C4-2B (cell line): ENCODE data around the gene YY1AP1.
"Not testable (repeated sequence)": the region's sequence is repeated elsewhere in the genome, so short reads cannot be mapped to it uniquely, and the experiment has no call there.

Experiments
- H3K27ac ChIP-seq: fragments of 450-650 bp; 2 replicates; pipeline ENCODE4 v1.5.1; 2017
- ZFX ChIP-seq: fragments of 450-650 bp; IDR thresholded peaks from 2 replicates; pipeline ENCODE4 v1.6.1; 2017
- TF ChIP-seq, protein P1 (sequence below): fragments of 450-650 bp; conservative IDR thresholded peaks from 2 replicates; pipeline ENCODE4 v1.5.1; 2017; ENCODE audit warnings: mild to moderate bottlenecking

YY1AP1 gene

DNA sequence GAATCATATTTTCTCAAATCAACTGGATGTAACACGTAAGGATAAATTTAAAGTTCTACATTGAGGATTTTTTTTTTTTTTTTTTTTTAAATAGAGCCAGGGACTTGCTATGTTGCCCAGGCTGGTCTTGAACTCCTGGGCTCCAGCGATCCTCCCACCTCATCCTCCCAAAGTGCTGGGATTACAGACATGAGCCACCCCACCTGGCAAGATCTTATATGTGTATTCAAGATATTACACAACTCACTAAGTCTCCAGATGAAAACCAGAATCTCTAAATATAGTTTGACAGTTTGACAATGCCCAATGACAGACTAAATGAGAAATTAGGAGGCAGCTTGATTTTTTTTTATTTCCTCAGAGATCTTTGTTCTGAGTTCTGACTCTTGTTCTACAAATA is 6.8 kb downstream of the YY1AP1 start:
- no peak overlapping the region for H3K27ac ChIP-seq
- TF ChIP-seq, protein P1, sequence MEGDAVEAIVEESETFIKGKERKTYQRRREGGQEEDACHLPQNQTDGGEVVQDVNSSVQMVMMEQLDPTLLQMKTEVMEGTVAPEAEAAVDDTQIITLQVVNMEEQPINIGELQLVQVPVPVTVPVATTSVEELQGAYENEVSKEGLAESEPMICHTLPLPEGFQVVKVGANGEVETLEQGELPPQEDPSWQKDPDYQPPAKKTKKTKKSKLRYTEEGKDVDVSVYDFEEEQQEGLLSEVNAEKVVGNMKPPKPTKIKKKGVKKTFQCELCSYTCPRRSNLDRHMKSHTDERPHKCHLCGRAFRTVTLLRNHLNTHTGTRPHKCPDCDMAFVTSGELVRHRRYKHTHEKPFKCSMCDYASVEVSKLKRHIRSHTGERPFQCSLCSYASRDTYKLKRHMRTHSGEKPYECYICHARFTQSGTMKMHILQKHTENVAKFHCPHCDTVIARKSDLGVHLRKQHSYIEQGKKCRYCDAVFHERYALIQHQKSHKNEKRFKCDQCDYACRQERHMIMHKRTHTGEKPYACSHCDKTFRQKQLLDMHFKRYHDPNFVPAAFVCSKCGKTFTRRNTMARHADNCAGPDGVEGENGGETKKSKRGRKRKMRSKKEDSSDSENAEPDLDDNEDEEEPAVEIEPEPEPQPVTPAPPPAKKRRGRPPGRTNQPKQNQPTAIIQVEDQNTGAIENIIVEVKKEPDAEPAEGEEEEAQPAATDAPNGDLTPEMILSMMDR, result no peak
- TF ChIP-seq ZFX, result no peak

DNA sequence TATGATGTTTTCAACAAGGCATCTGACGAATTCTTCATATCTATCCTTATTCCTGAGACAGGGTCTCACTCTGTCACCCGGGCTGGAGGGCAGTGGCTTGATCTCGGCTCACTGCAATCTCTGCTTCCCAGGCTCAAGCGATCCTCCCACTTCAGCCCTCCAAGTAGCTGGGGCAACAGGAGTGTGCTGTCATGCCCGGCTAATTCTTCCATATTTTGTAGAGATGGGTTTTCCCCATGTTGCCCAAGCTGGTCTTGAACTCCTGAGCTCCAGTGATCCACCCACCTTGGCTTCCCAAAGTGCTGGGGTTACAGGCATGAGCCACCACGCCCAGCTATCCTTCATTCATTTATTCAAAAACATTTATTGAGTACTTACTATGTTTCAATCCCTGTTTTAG is 8.0 kb downstream of the YY1AP1 start:
- no peak overlapping the region for H3K27ac ChIP-seq
- TF ChIP-seq, protein P1, result no peak
- no peak for TF ChIP-seq ZFX

DNA sequence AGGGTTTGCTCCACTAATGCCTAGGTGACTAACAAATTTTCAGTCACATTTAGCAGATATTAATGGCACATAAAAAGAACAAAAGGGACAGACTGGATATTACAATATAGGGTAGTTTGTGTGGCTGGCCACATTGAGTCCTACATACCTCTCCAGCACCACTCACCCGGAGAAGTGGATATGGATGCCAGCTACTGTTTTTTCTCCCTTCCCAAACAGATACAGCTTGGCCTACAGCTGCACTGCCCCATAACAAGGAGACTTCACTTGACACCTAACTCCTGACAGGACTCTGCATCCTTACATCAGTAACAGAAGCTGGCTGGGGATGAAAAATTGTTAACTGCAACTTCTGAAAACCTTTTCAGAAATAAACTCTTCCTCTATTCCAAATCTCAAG is 9.6 kb downstream of the YY1AP1 start:
- not testable (repeated sequence) for H3K27ac ChIP-seq

DNA sequence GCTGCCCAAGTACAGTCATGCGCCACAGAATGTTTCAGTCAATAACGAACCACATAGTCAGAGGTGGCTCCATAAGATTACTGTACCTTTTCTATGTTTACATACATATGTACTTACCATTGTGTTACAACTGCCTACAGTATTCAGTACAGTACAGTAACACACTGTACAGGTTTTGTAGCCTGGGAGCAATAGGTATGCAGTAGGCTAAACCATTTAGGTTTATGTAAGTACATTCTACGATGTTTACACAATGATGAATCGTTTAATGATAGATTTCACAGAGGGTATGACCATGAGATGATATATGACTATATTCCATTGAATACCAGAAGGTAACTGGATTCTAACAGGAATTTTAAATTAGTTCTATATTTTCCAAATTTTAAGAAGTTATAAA is 10.5 kb downstream of the YY1AP1 start:
- no peak for TF ChIP-seq ZFX
- TF ChIP-seq, protein P1, result no peak

DNA sequence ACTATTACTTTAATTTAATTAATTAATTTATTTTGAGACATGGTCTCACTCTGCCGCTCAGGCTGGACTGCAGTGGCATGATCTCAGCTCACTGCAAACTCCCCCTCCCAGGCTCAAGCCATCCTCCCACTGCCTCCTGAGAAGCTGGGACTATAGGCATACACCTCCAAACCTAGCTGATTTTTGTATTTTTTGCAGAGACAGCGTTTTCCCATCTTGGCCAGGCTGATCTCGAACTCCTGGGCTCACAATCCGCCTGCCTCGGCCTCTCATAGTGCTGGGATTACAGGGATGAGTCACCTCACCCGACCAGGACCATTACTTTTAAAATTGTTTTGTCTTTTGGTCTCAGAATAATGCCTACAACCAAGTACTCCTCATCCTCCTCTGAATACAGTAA is 15.6 kb downstream of the YY1AP1 start:
- no peak overlapping the region for H3K27ac ChIP-seq
- no peak for TF ChIP-seq ZFX
- TF ChIP-seq, protein P1, result no peak

More for the DNA sequence above, 10.5 kb downstream of the YY1AP1 start:
- no peak overlapping the region for H3K27ac ChIP-seq

DNA sequence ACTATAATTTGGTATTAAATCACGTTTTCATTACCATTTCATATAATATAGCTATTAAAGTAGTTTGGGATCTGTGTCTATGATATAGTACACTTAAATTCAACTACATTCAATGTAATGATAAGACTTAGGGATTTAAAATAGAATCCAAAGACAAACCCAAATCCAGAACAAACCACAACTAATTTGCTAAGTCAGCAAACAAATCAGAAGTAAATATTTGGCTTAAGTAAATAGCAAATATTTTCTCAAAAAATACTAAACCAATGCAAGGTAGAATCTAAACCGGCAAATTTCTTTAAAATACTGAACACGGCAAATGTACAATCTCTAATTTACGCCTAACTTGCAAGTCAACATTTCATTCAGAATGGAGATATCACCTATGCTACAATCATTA is 16.8 kb downstream of the YY1AP1 start:
- TF ChIP-seq ZFX, result no peak
- TF ChIP-seq, protein P1, result no peak
- no peak overlapping the region for H3K27ac ChIP-seq

DNA sequence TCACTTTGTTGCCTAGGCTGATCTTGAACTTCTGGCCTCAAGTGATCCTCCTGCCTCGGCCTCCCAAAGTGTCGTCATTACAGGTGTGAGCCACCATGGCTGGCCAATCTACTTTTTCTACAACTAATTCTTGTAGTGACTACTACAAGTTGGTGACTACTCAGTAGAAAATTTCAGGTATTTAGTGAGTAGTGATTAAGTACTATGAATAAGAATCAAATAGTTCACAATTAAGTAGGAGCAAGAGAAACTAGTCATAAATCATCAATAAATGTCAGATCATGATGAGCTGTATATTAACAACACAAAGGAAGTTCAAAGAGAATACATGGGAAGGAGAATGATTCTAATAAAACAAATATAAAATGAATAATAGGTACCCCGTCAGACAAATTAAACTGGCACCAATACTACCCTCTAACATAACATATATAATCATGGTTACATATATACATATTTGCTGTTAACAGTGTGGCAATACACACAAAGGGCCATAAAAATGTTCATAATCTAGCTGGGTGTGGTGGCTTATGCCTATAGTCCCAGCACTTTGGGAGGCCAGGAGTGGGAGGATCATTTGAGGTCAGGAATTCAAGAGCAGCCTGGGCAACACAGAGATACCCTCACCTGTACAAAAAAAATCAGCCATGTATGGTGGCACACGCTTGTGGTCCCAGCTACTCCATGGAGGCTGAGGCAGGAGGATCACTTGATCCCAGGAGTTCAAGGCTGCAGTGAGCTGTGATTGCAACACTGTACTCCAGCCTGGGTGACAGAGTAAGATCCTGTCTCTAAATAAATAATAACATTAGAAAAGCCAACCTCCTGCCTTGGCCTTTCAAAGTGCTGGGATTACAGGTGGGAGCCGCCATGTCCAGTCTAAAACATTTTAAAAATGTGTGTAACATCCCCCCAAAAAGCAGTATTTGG is 19.1 kb downstream of the YY1AP1 start:
- H3K27ac ChIP-seq, result no peak overlapping the region
- TF ChIP-seq, protein P1, result no peak
- no peak for TF ChIP-seq ZFX

DNA sequence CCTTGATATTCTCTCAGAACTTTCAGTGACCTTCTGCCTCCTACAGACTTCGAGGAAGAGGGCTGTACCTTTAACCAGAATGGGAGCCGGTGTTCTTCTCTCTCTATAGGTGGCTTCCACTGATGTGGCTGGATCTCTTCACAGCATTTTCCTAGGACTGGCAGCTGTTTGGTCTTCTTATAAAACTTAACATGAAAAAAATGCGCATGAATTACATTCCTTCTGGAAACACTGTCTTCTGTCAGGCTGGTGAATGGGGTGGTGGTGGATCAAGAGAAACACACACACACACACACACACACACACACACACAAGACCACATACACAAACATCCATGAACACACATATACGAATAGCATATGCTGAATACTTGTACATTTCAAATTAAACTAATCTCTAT is 27.3 kb downstream of the YY1AP1 start:
- not testable (repeated sequence) for H3K27ac ChIP-seq
